Activated naive CD4-positive, alpha-beta T cell treated with anti-CD3 and anti-CD28 coated beads for 36 hours (primary cell): Measurements from ENCODE around the gene MEIS1. TPM values are rescaled to one million over a fixed set of nuclear protein-coding genes. Genes with fewer than 3 reads are reported as not detected.

Source experiments
- CTCF ChIA-PET: fragments of 350-600 bp; sonication (Branson Sonifier 250); formaldehyde crosslinking; loops from one replicate; lab custom pipeline; 2021; ENCODE audit warnings: antibody characterized with exemption; lab: Charles Lee
- DNase-seq: peaks from one replicate; pipeline ENCODE4 v3.0.0-alpha.2; 2020
- H3K27ac Mint-ChIP-seq: one replicate; pipeline ENCODE4 v1.8.0; 2021; ENCODE audit warnings: mild to moderate bottlenecking, mixed read lengths
- H3K27me3 Mint-ChIP-seq: one replicate; pipeline ENCODE4 v1.8.0; 2021; ENCODE audit warnings: low read depth, mixed read lengths
- H3K36me3 Mint-ChIP-seq: one replicate; pipeline ENCODE4 v1.8.0; 2021; ENCODE audit warnings: low read depth, mixed read lengths
- H3K4me1 Mint-ChIP-seq: one replicate; pipeline ENCODE4 v1.8.0; 2021; ENCODE audit warnings: low read depth, mixed read lengths
- H3K4me3 Mint-ChIP-seq: one replicate; pipeline ENCODE4 v1.8.0; 2021; ENCODE audit warnings: mild to moderate bottlenecking, moderate library complexity, mixed read lengths
- H3K9me3 Mint-ChIP-seq: one replicate; pipeline ENCODE4 v1.8.0; 2021; ENCODE audit warnings: mixed read lengths
- intact Hi-C: fragments of 100-400 bp; cut with micrococcal nuclease; formaldehyde crosslinking; loops from one replicate; pipeline ENCODE4 v1.15.1; 2023
- total RNA-seq, 2 experiments: library from RNA; stranded (reverse); gene quantifications; one replicate each; pipeline ENCODE4 v1.2.3, GENCODE V29; 2021

The MEIS1 gene
- total RNA-seq, 2 experiments from 2014 or later: not detected

DNA sequence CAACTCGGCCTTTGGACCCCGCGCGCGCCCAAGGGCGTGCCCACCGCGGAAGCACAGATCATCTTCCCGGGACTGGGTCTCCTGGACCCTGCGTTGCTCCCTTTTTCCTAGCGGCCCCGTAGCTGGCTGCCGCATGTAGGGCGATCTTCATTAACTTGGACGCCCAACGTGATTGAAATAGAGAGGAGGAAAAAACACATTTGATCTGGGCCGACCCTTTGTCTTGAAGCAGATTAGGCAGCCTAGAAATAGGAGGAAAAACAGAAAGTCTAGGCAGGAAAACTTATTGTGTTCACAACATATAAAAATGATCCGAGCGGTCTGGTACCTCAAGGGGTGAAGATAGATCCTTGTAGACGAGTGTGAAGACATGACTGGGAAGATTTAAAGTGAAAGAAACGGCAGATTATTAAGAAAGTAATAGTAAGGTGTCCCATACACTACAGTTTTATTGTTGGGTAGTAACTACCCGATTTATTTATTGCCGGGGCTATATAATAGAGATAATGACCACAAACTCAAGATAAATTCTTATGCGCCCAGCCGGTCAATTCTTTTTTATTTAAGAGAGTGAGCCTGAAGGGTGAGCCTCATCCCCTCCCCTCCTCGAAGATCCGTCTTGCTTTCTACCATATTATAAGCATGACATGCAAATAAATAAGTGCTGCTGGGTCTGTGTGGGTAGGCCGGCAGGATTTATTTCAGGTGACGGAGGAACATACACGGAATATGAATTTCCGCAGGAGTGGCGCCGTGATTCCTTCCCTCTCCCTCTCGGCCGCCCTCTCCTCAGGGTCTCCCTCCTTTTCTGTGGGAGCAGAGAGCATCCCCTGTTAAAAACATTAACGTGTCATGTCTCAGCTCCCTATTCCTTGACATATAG lies 147.4 kb downstream of the MEIS1 start:
- intact Hi-C loops: no loop called here
- Mint-ChIP-seq H3K9me3 (no peaks in the 10 kb centered on the region), H3K4me1 (peaks cover 4% of the 10 kb centered on the region), H3K36me3 (no peaks in the 10 kb centered on the region), H3K27me3 (peaks cover 36% of the 10 kb centered on the region), H3K4me3 (no peak overlapping the region), H3K27ac (no peak overlapping the region)
- CTCF ChIA-PET: no interaction called here
- no peak for DNase-seq

DNA sequence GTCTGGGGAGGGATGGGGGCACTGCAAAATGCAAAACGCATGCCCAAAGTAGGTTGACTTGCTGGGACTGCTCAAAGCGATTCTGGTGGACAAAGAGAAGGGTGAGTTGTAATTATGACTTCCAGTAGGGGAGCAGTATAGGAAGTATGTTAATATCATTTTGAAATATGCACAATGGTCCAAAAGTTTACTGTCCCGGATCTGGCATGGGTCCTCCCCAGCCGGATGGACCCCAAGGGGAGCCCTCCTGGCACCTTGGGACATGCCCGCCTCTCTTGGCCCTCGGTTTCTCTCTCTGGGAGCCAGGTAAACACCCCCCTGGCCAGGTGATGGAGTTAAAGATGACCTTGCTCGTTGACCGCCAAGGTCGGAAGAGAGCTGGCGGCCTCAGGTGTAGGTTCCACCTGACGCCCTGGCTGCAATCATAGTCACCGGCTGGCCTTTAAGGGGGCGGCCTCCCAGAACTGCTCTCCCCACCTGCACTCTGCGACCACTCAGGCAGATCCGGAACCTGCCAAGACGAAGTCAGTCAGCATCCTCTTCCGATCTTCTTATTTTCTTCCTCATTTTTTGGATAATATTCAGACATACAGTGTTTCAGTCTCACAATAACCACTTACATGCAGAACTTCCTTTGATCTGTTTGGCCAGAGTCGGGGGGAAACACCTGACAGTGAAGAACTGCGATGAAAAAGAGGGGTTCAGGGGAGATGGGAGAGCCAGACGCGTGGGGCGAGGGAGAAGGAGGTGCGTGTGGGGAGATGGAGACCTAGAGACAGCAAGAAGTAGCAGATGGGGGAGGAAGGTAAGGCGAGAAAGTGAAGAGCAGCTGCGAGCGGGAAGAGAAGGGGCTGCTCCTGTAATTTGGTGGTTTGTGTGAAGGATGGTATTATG lies 148.3 kb downstream of the MEIS1 start:
- Mint-ChIP-seq H3K9me3 (no peaks in the 10 kb centered on the region), H3K4me3 (no peak overlapping the region), H3K36me3 (no peaks in the 10 kb centered on the region), H3K27me3 (peaks cover 29% of the 10 kb centered on the region), H3K27ac (no peak overlapping the region), H3K4me1 (peaks cover 4% of the 10 kb centered on the region)
- CTCF ChIA-PET: no interaction called here
- intact Hi-C loops: no loop called here
- no peak for DNase-seq

DNA sequence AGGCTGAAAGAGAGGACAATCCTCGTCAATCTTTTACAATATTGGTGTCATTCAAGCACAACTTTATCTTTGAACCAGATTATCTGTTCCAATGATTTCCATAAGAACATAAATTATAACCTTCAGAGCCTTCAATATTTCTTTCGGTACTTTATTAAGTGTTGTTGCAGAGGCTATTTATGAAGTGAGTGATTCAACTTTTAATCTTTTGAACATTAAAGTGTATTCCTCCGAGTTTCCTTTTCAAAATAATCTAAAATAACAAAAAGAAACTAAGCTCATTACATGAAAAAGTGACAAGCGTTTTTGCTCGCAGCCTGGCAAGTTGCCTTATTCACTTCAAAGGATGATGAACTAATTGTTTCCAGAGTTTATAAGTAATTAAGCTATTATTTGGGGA lies 149.0 kb downstream of the MEIS1 start:
- DNase-seq: no peak
- no peaks in the 10 kb centered on the region for H3K36me3 Mint-ChIP-seq
- intact Hi-C loops: no loop called here
- H3K4me1 Mint-ChIP-seq: peaks cover 4% of the 10 kb centered on the region
- no peak overlapping the region for H3K4me3 Mint-ChIP-seq
- H3K27ac Mint-ChIP-seq: no peak overlapping the region
- H3K9me3 Mint-ChIP-seq: no peaks in the 10 kb centered on the region
- CTCF ChIA-PET: no interaction called here
- peaks cover 23% of the 10 kb centered on the region for H3K27me3 Mint-ChIP-seq

- H3K9me3 Mint-ChIP-seq: peaks cover 5% of the 10 kb centered on the region
- H3K27me3 Mint-ChIP-seq: peaks cover 13% of the 10 kb centered on the region
- CTCF ChIA-PET: no interaction called here
- H3K4me1 Mint-ChIP-seq: peaks cover 4% of the 10 kb centered on the region
- no peak for DNase-seq
- intact Hi-C loops: no loop called here
- no peaks in the 10 kb centered on the region for H3K36me3 Mint-ChIP-seq
- H3K27ac Mint-ChIP-seq: no peak overlapping the region
- no peak overlapping the region for H3K4me3 Mint-ChIP-seq
These were observed 150.7 kb downstream of the MEIS1 start for GRCh38 chr2:66585587-66585986.

DNA sequence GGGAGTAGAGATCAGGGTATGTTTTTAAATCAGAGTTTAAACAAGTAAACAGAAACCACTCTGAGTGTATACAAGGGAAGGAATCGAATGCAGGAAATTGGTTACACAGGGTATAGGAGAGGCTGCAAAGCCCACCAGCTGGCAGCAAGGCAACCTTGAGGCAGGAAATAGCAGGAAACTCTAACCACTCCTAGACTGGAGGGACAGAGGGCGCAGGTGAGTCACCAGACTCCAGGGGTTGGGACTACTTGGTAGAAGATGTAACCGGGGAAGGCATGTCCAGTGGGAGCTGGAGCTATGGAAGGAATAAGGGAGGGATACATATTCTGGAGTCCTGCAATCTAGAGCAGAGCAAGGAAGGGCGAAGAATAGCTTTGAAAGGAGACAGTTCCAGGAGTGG lies 152.3 kb downstream of the MEIS1 start:
- CTCF ChIA-PET: no interaction called here
- peaks cover 7% of the 10 kb centered on the region for H3K9me3 Mint-ChIP-seq
- no peak overlapping the region for H3K27ac Mint-ChIP-seq
- H3K4me1 Mint-ChIP-seq: no peaks in the 10 kb centered on the region
- no peaks in the 10 kb centered on the region for H3K36me3 Mint-ChIP-seq
- peaks cover 6% of the 10 kb centered on the region for H3K27me3 Mint-ChIP-seq
- intact Hi-C loops: no loop called here
- H3K4me3 Mint-ChIP-seq: no peak overlapping the region
- DNase-seq: no peak

DNA sequence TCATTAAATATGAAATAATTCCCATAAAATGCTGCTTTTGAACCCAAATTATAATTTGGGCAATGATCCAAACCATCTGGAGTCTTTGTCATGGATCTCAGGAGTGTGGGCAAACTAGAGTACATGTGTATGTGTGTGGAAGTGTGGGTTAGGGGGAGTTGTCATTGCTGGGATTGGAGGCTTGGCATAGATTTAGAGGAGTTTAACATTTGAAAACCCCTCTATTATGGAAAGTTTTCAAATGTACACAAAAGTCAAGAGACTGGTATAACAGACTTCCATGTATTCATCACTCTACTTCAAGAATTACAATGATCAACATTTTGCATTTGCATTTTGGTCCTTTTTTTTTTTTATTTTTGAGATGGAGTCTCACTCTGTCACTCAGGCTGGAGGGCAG lies 159.1 kb downstream of the MEIS1 start:
- DNase-seq: no peak
- Mint-ChIP-seq H3K27ac (no peak overlapping the region), H3K9me3 (peaks cover 7% of the 10 kb centered on the region), H3K4me3 (no peak overlapping the region), H3K4me1 (no peaks in the 10 kb centered on the region), H3K36me3 (no peaks in the 10 kb centered on the region), H3K27me3 (no peaks in the 10 kb centered on the region)
- intact Hi-C loops: no loop called here
- CTCF ChIA-PET: no interaction called here

- intact Hi-C loops: no loop called here
These were observed 160.6 kb downstream of the MEIS1 start for GRCh38 chr2:66595556-66595955.

DNA sequence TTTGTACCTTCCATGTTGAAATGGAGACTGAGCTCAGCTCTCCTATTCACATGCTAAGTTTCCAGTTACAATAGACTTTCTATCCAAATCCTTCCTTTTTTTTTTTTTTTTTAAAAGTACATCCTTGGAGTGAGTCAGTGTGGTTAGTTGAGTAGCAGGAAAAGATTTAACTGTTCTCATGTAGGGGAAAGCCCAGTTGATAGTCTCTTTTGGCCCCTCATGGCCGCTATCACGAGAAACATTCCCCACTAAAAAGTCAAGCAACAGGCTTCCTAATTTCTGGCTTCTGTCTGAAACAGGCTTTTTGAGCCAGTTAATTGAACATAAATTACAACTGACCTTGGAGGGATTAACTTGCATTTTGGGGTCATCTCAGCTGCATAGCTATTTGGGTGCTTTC lies 161.3 kb downstream of the MEIS1 start:
- Mint-ChIP-seq H3K4me3 (no peak overlapping the region), H3K27me3 (no peaks in the 10 kb centered on the region), H3K27ac (no peak overlapping the region), H3K9me3 (peaks cover 3% of the 10 kb centered on the region), H3K4me1 (no peaks in the 10 kb centered on the region), H3K36me3 (no peaks in the 10 kb centered on the region)
- CTCF ChIA-PET: interaction anchor here (0.6 kb wide), 1 partner anchor 436 kb away, joined by 7 read pairs; no protein-coding TSS in a partner anchor
- intact Hi-C loops: no loop called here
- DNase-seq: no peak

More at GRCh38 chr2:66595556-66595955, 160.6 kb downstream of the MEIS1 start:
- Mint-ChIP-seq H3K36me3 (no peaks in the 10 kb centered on the region), H3K9me3 (peaks cover 3% of the 10 kb centered on the region), H3K4me1 (no peaks in the 10 kb centered on the region), H3K27me3 (no peaks in the 10 kb centered on the region), H3K27ac (no peak overlapping the region), H3K4me3 (no peak overlapping the region)
- CTCF ChIA-PET: interaction anchor here (0.6 kb wide), 1 partner anchor 435 kb away, joined by 7 read pairs; no protein-coding TSS in a partner anchor
- no peak for DNase-seq

- Mint-ChIP-seq H3K4me1 (no peaks in the 10 kb centered on the region), H3K36me3 (no peaks in the 10 kb centered on the region), H3K27ac (no peak overlapping the region), H3K9me3 (no peaks in the 10 kb centered on the region), H3K4me3 (no peak overlapping the region), H3K27me3 (no peaks in the 10 kb centered on the region)
- DNase-seq: no peak
- CTCF ChIA-PET: no interaction called here
- intact Hi-C loops: no loop called here
These were observed 166.7 kb downstream of the MEIS1 start for GRCh38 chr2:66601624-66602023.

GRCh38 chr2:66602341-66602740 lies 167.4 kb downstream of the MEIS1 start:
- intact Hi-C loops: no loop called here
- no peaks in the 10 kb centered on the region for H3K27me3 Mint-ChIP-seq
- no peaks in the 10 kb centered on the region for H3K36me3 Mint-ChIP-seq
- no peak overlapping the region for H3K4me3 Mint-ChIP-seq
- DNase-seq: no peak
- no peaks in the 10 kb centered on the region for H3K4me1 Mint-ChIP-seq
- no peak overlapping the region for H3K27ac Mint-ChIP-seq
- CTCF ChIA-PET: no interaction called here
- H3K9me3 Mint-ChIP-seq: no peaks in the 10 kb centered on the region

DNA sequence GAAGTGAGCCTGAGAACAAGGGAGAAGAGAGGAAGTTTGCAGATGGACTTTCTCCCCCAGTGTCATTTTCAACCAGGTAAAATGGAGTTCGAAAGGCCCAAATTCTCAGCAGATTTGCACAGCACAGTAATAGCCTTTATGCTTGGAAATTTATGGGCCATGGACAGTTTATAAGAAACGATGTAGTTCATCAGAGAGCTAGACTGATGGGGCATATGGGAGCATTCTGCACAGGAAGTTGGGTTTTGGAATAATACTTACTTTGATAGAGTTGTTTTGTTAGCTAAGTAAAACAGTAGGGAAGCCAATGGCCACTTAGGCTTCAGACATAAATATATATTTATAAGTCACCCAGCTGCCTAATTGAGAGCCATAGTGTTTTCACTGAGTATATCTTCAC lies 169.4 kb downstream of the MEIS1 start:
- no peaks in the 10 kb centered on the region for H3K4me1 Mint-ChIP-seq
- H3K4me3 Mint-ChIP-seq: no peak overlapping the region
- no peaks in the 10 kb centered on the region for H3K27me3 Mint-ChIP-seq
- H3K36me3 Mint-ChIP-seq: no peaks in the 10 kb centered on the region
- DNase-seq: no peak
- CTCF ChIA-PET: no interaction called here
- peaks cover 2% of the 10 kb centered on the region for H3K9me3 Mint-ChIP-seq
- H3K27ac Mint-ChIP-seq: no peak overlapping the region
- intact Hi-C loops: no loop called here

DNA sequence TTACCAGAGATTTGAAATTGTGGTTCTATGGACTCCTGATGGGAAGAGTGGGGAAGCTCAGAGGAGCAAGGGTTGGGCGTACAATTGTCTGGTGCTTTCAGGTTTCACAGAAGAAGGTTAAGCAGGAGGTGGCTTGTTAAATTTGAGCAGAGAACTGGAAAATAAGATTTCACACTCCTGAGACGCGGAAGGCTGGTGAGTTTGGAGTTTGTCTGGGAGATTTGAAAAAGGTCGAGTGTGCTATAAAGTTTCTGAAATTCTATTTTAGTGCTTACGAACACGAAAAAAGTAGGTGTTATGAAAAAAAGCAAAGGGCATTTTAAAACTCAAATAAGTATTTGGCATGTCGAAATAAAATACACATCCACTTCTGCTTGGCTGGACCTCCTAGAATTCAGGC lies 170.1 kb downstream of the MEIS1 start:
- intact Hi-C loops: no loop called here
- CTCF ChIA-PET: interaction anchor here (0.7 kb wide), 1 partner anchor 642 kb away, joined by 5 read pairs; no protein-coding TSS in a partner anchor
- H3K9me3 Mint-ChIP-seq: peaks cover 3% of the 10 kb centered on the region
- no peaks in the 10 kb centered on the region for H3K36me3 Mint-ChIP-seq
- no peak for DNase-seq
- no peaks in the 10 kb centered on the region for H3K27me3 Mint-ChIP-seq
- no peak overlapping the region for H3K27ac Mint-ChIP-seq
- H3K4me1 Mint-ChIP-seq: no peaks in the 10 kb centered on the region
- no peak overlapping the region for H3K4me3 Mint-ChIP-seq
